B cell (primary cell): ENCODE results near the gene LIN54.

ENCODE experiments used
- EZH2 ChIP-seq: IDR thresholded peaks from 2 replicates; pipeline ENCODE4 v1.6.1; 2012; ENCODE audit warnings: borderline replicate concordance, low read depth, mild to moderate bottlenecking, moderate library complexity, low read length; ENCODE audit not compliant: insufficient read depth, poor library complexity, severe bottlenecking
- TF ChIP-seq, protein P1 (sequence below): fragments of 200-600 bp; IDR thresholded peaks from one replicate; pipeline ENCODE4 v1.8.0; 2022; ENCODE audit warnings: antibody characterized with exemption, mild to moderate bottlenecking

DNA sequence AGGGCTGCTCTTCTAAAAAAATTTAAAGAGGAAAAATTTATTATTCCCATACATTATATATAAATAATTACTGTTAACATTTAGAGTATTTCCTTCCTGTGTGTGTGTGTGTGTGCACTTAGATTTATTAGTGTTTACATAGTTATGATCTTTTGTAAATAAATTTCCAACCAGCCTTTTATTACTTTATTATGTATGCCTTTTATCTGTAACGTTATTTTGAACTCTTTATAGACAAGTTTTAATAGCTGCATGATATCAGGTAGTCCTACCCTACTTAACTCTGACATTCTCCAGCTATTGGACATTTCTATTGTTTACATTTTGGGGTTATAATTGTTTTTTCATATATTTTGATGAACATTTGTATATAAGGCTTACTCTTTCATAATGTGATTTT lies 101.3 kb downstream of the LIN54 start:
- TF ChIP-seq, protein P1, sequence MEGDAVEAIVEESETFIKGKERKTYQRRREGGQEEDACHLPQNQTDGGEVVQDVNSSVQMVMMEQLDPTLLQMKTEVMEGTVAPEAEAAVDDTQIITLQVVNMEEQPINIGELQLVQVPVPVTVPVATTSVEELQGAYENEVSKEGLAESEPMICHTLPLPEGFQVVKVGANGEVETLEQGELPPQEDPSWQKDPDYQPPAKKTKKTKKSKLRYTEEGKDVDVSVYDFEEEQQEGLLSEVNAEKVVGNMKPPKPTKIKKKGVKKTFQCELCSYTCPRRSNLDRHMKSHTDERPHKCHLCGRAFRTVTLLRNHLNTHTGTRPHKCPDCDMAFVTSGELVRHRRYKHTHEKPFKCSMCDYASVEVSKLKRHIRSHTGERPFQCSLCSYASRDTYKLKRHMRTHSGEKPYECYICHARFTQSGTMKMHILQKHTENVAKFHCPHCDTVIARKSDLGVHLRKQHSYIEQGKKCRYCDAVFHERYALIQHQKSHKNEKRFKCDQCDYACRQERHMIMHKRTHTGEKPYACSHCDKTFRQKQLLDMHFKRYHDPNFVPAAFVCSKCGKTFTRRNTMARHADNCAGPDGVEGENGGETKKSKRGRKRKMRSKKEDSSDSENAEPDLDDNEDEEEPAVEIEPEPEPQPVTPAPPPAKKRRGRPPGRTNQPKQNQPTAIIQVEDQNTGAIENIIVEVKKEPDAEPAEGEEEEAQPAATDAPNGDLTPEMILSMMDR: no peak
- TF ChIP-seq EZH2: no peak
